Measurements from ENCODE around the gene DRAM2. TPM values are rescaled to one million over a fixed set of nuclear protein-coding genes. Genes with fewer than 3 reads are reported as not detected.

The DRAM2 gene
- total RNA-seq, 1 donor from 2014 or later = 69.4 TPM

GRCh38 chr1:111141245-111142220 lies 1.6 kb upstream of the DRAM2 start:
- Histone ChIP-seq H3K27me3 (ENCODE audit: control insufficient read depth, insufficient read depth, low read length) (no peaks in the 10 kb centered on the region), H3K36me3 (ENCODE audit: control insufficient read depth, insufficient read depth, low read length) (no peaks in the 10 kb centered on the region), H3K4me3 (ENCODE audit: low read depth, low read length) (peak overlapping the region; percentile 98)
- DNase-seq (ENCODE audit: low read depth) = no peak
- no peak for TF ChIP-seq CTCF (IDR thresholded peaks at IDR 0.05; ENCODE audit: insufficient read depth, low read length, poor library complexity, severe bottlenecking)

GRCh38 chr1:111140680-111140967 lies 731 bp upstream of the DRAM2 start:
- TF ChIP-seq CTCF (IDR thresholded peaks at IDR 0.05; ENCODE audit: insufficient read depth, low read length, poor library complexity, severe bottlenecking) = no peak
- Histone ChIP-seq H3K27me3 (ENCODE audit: control insufficient read depth, insufficient read depth, low read length) (no peaks in the 10 kb centered on the region), H3K4me3 (ENCODE audit: low read depth, low read length) (peak overlapping the region; percentile 98), H3K36me3 (ENCODE audit: control insufficient read depth, insufficient read depth, low read length) (no peaks in the 10 kb centered on the region)
- DNase-seq (ENCODE audit: low read depth) = peak; percentile 14

- no peak for TF ChIP-seq CTCF (IDR thresholded peaks at IDR 0.05; ENCODE audit: insufficient read depth, low read length, poor library complexity, severe bottlenecking)
- no peaks in the 10 kb centered on the region for H3K27me3 ChIP-seq (ENCODE audit: control insufficient read depth, insufficient read depth, low read length)
- H3K4me3 ChIP-seq (ENCODE audit: low read depth, low read length) = peak overlapping the region; percentile 98
- no peaks in the 10 kb centered on the region for H3K36me3 ChIP-seq (ENCODE audit: control insufficient read depth, insufficient read depth, low read length)
- peak; percentile 39 for DNase-seq (ENCODE audit: low read depth)
These were observed 453 bp downstream of the DRAM2 start for GRCh38 chr1:111139324-111139955.

GRCh38 chr1:111133866-111134265 lies 6.0 kb downstream of the DRAM2 start:
- no peak for TF ChIP-seq CTCF (IDR thresholded peaks at IDR 0.05; ENCODE audit: insufficient read depth, low read length, poor library complexity, severe bottlenecking)
- no peak overlapping the region for H3K4me3 ChIP-seq (ENCODE audit: low read depth, low read length)
- H3K27me3 ChIP-seq (ENCODE audit: control insufficient read depth, insufficient read depth, low read length) = no peaks in the 10 kb centered on the region
- H3K36me3 ChIP-seq (ENCODE audit: control insufficient read depth, insufficient read depth, low read length) = no peaks in the 10 kb centered on the region
- no peak for DNase-seq (ENCODE audit: low read depth)

- H3K36me3 ChIP-seq (ENCODE audit: control insufficient read depth, insufficient read depth, low read length) = no peaks in the 10 kb centered on the region
- no peak for DNase-seq (ENCODE audit: low read depth)
- TF ChIP-seq CTCF (IDR thresholded peaks at IDR 0.05; ENCODE audit: insufficient read depth, low read length, poor library complexity, severe bottlenecking) = no peak
These were observed 8.2 kb downstream of the DRAM2 start for GRCh38 chr1:111131693-111132092.

More at GRCh38 chr1:111131693-111132092, 8.2 kb downstream of the DRAM2 start:
- Histone ChIP-seq H3K4me3 (ENCODE audit: low read depth, low read length) (no peak overlapping the region), H3K27me3 (ENCODE audit: control insufficient read depth, insufficient read depth, low read length) (no peaks in the 10 kb centered on the region)
